Inferior parietal cortex (tissue), 1 donor: Measurements from ENCODE around the gene CDO1.

Experiments used
- DNase-seq: peaks from one replicate; pipeline ENCODE4 v3.0.0-alpha.2; 2016; ENCODE audit errors: extremely low spot score

CDO1 gene

DNA sequence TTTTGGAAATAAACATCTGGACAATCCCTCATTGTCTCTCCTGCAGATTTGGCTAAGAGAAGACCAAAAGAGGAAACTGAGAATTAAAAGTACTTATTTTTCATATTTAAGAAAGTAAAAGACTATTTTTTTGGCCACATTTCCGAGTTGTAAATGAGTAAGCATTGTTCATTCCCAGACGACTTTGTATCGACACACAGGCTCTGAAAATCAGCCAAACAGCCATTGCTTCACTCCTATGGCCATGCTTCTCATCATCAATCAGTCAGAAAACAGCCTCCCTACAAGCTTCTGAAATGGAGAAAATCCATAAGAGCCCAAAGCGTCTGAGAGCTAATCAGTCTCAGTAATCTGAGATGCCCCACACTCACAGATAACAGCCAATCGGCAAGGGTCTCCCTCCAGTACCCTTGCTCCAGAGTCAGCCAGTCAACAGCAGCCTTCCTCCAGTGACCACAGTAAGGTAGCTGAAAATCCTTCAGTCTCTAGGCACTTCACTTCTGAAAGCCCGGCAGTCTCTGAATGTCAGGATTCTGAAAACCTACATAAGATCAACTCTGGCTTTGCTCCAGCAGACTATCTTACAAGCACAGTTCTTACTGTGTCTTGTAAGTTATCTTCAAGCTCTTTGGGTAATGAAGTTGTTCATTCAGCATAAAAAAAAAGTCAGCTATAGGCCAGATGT, 30.9 kb downstream of the CDO1 start:
- no peak for DNase-seq

DNA sequence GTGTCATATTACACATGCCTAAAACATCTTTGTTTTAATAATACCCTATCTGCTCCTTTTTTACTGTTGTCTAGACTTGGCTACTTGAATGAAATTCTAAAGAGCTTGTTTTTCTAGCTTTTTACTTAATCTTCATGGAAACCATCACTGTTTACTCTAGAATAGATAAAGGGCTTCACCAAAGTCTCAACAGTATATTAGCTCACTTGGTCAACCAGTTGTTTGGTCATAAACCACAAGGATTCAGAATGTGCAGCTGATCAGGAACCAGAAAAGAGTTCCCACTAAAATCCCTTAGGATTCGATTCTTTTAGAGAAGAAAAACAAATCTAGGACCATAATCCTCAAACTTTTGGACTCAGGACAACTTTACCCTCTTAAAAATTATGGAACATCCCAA, 38.0 kb downstream of the CDO1 start:
- no peak for DNase-seq

DNA sequence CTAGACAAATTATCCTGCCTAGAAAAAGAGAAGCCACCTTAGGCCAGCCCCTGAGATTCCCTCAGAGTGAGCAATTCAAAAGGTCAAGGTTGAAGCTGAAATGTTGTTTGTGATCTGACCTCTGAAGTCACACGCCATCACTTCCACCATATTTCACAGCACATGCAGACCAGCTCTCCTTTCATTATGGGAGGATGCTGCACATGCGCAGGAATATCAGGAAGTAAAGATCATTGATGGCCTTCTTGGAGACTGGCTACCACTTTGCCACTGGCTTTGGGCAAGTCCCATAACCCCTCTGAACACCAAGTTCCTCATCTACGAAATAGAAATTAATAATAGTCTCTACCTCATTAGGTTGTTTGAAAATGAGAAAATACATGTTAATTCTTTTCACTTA, 39.5 kb downstream of the CDO1 start:
- DNase-seq, result no peak

DNA sequence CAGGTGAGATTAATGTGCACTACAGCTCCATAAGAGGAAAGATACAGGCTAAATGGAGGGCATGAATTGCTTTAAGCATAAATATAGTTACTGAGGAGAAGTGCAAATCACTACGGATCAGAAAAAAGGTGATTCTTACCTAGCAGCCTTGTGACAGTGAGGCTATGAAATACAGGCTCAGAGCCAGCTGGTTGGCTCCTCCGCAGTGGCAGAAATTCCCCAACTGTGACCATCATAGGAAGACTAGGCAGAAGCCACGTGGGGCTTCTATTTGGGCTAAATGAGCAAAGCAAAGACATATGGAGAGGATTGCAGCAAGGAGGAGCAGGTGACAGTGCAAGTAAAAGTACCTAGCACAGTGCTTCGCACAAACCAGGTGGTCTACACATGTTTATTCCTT, 40.5 kb downstream of the CDO1 start:
- no peak for DNase-seq

DNA sequence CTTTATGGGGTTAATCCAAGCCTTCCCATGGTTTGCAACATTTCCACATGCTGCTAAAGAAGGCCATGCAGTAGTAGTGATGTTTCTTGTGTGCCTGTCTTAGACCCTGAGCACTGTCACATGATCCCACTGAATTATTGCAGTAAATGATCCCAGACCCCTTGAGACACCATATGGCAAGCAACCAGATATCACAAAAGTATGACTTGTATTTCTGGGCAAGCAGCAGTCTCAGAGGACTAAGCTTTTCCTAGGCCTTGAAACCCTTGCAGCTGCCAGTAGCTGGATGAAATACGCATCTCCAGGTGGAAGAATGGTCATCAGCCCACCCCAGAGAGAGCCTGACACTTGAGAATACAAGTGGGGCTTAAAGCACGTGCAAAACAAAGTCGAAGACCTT, 41.8 kb downstream of the CDO1 start:
- DNase-seq, result no peak

DNA sequence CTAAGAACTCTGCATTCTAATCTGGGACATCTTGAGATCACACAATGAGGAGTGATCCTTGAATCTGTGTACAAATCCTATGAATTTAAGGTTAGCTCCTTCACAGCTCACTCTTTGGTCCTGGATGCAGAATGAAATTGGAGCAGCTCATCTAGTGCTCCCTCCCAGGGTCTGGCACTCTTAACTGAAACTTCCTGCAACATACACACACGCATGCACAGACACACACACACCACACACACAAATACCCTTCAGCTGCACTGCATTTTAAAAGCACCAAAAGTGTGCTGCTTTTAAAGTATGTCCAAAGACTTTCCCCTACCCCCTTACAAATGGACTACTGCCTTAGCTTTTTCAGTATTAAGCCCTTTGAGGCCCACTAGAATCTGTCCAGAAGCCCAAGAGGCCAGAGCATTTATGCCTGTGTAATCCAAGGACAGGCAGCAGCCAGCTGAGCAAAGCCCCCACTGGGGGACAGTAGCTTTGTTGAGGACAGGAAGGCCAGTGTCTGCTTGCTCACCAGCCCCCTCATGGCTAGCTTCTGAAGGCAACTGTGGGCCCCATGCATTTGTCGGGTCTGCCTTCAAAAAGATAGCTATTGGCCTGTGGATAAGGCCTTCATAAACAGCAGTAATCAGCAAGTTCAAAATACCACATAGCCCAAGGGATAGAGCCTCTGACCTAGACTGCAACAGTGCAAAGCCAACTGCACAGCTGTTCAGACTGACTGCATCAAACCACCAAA, 43.6 kb downstream of the CDO1 start:
- no peak for DNase-seq

DNA sequence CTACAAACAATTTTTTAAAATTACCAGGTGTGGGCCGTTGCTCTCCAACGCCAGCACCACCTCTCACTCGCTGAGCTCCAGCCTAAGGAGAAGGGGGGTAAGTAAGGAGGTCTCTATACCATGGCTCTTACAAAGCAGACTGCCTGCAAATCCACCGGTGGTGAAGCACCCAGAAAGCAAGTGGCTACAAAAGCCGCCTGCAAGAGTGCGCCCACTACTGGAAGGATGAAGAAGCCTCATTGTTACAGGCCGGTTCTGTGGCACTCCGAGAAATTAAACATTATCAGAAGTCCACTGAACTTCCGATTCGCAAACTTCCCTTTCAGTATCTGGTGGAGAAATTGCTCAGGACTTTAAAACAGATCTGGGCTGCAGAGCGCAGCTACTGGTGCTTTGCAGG, 46.0 kb downstream of the CDO1 start:
- DNase-seq, result no peak

DNA sequence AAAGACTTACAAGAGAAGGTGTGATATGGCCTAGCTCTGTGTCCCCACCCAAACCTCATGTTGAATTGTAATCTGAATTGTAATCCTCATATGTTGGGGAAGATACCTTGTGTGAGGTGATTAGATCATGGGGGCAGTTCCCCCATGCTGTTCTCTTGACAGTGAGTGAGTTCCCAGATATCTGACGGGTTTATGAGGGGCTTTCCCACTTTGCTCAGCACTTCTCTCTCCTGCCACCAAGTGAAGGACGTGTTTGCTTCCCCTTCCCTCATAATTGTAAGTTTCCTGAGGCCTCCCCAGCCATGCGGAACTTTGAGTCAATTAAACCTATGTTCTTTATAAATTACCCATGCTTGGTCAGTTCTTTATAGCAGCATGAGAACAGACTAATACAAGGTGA, 49.0 kb downstream of the CDO1 start:
- DNase-seq, result no peak

DNA sequence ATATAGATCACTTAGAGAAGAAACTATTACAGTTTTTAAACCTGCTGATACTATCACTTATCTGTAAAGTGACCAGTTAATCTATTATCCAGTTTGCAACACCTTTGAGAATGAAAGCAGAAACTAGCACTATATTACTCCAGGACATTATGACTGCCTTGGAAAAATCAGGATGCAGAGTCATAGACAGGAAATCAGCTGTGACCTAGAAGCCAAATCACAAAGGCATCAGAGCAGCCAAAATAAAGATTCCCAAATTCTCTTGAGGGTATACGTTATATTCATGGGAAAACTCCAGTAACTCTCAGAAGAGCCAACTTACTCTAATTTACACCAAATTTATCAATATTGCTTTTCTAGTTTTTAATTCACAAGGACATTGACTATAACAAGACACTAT, 49.9 kb downstream of the CDO1 start:
- no peak for DNase-seq

DNA sequence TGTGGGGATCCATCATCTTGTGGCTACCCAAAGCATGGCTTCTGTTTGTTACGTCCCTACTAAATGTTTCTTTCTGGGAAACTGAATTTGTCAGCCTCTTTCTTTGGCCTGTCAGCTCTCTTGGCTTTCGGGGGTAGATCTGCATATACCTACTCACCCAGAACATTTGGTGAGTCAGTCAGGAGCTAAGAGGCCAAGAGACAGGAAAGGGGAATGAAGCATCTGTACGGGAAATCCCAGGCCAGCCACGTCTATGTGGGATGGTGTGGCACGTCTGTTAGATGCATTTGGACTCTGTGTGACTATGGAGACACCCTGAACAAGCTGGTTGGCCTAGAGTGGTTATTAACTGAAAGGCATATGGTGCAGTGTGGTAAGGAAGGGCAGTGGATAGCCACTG, 58.1 kb downstream of the CDO1 start:
- DNase-seq, result no peak

DNA sequence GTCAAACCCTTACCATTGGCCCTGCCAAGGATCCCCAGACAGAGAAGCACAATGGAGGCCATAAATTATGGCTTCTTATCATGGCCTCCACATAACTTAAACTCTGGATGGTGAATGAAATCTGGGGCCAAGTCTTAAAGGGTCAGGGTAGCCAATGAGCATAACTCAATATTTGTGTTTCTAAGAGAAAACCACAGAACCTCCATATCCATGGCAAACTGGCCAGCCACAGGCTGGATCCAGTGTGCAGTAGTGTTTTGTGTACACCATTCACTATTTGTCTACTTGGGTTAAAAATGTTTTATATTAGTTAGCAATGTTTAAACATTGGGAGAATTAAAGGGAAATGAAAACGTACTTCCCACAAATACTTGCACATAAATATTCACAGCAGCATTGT, 60.8 kb downstream of the CDO1 start:
- DNase-seq, result no peak
